CD4-positive, alpha-beta T cell treated with Interleukin-2 at 100 ng/mL for 4 hours (primary cell): Measurements from ENCODE around the gene SMURF2.
A peak's percentile ranks its signal among the peaks of the same experiment; 100 is the strongest.
"Not testable (repeated sequence)": the region's sequence is repeated elsewhere in the genome, so short reads cannot be mapped to it uniquely, and the experiment has no call there.

Experiments used
- DNase-seq: peaks from one replicate; pipeline ENCODE4 v3.0.0-alpha.2; 2020; ENCODE audit warnings: low spot score

The SMURF2 gene

GRCh38 chr17:64664299-64664981 lies 2.3 kb upstream of the SMURF2 start:
- not testable (repeated sequence) for DNase-seq

- DNase-seq, result not testable (repeated sequence)
Observed at GRCh38 chr17:64663836-64664235, 1.7 kb upstream of the SMURF2 start.

GRCh38 chr17:64662774-64663367 lies 764 bp upstream of the SMURF2 start:
- DNase-seq, result no peak

- DNase-seq, result no peak
Observed at GRCh38 chr17:64661726-64661975, 456 bp downstream of the SMURF2 start.

GRCh38 chr17:64660978-64661725 lies 955 bp downstream of the SMURF2 start:
- DNase-seq, result peak; percentile 18

- DNase-seq, result peak; percentile 5
Observed at GRCh38 chr17:64660195-64660977, 1.7 kb downstream of the SMURF2 start.

GRCh38 chr17:64658931-64659330 lies 3.2 kb downstream of the SMURF2 start:
- peak; percentile 32 for DNase-seq

GRCh38 chr17:64657610-64658125 lies 4.4 kb downstream of the SMURF2 start:
- DNase-seq, result no peak

GRCh38 chr17:64655704-64656103 lies 6.4 kb downstream of the SMURF2 start:
- DNase-seq, result no peak

GRCh38 chr17:64653985-64654355 lies 8.1 kb downstream of the SMURF2 start:
- DNase-seq, result no peak

- DNase-seq, result no peak
Observed at GRCh38 chr17:64653325-64653984, 8.7 kb downstream of the SMURF2 start.

GRCh38 chr17:64651889-64652288 lies 10.2 kb downstream of the SMURF2 start:
- no peak for DNase-seq

- DNase-seq, result no peak
Observed at GRCh38 chr17:64648234-64648633, 13.9 kb downstream of the SMURF2 start.

- no peak for DNase-seq
Observed at GRCh38 chr17:64647817-64648216, 14.3 kb downstream of the SMURF2 start.

- no peak for DNase-seq
Observed at GRCh38 chr17:64639516-64639915, 22.6 kb downstream of the SMURF2 start.

GRCh38 chr17:64638552-64639203 lies 23.4 kb downstream of the SMURF2 start:
- no peak for DNase-seq

GRCh38 chr17:64635647-64636305 lies 26.3 kb downstream of the SMURF2 start:
- no peak for DNase-seq

- DNase-seq, result no peak
Observed at GRCh38 chr17:64634218-64634617, 27.9 kb downstream of the SMURF2 start.

GRCh38 chr17:64632606-64633005 lies 29.5 kb downstream of the SMURF2 start:
- no peak for DNase-seq

GRCh38 chr17:64632194-64632593 lies 29.9 kb downstream of the SMURF2 start:
- no peak for DNase-seq
